KBM-7 (cell line): ENCODE measurements around the gene EYS.
"Not testable (repeated sequence)": the region's sequence is repeated elsewhere in the genome, so short reads cannot be mapped to it uniquely, and the experiment has no call there.

Experiments used
- DNase-seq: peaks from one replicate; pipeline ENCODE4 v3.0.0-alpha.2; 2015
- in situ Hi-C: fragments of 300-500 bp; cut with MboI; formaldehyde crosslinking; loops from 2 replicates; pipeline ENCODE4 v1.14.3; 2020; ENCODE audit warnings: low sequenced_read_pairs, low pct_unique_long_range_greater_than_20kb, mixed read lengths

EYS gene

GRCh38 chr6:63750400-63750799, 1956.6 kb downstream of the EYS start:
- in situ Hi-C loops = no loop called here
- no peak for DNase-seq

GRCh38 chr6:63745784-63746183, 1961.2 kb downstream of the EYS start:
- DNase-seq = no peak
- in situ Hi-C loops = no loop called here

DNA sequence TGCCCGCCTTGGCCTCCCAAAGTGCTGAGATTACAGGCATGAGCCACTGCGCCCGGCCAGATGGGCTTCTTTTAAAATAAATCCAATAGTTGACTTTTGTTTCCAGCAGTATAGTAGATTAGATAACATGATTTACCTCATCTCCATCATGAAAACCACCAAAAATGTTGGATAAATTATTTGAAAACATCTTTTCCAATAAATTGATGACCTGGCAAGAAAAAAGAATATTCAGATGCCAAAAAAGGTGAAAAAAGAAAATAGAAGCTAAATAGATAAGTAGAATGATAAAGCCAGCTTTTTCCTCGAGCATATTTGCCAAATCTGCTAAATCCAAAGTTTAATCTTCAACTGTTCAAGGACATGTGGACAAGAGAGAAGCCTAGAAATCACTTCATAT, 1962.2 kb downstream of the EYS start:
- DNase-seq = no peak
- in situ Hi-C loops = no loop called here

DNA sequence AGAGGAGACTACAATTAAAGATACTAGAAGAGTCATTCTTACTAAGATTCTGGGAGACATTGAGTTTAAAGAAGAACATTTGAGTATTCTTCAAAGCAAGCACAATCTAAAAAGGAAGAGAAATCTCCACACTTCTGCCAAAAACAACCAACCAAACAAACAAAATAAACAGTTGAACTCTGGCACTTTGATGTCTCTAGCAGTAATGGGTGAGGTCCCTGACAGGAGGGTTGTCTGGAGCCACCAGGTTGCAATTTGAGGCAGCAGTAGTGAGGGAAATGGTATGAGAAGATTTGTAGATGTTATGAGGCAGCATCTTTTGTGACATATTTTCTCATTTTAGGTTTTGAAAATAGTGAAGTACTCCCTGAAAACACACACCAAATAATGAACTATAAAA, 1963.3 kb downstream of the EYS start:
- DNase-seq = no peak
- in situ Hi-C loops = no loop called here

- no peak for DNase-seq
- in situ Hi-C loops = no loop called here
Observed at GRCh38 chr6:63742060-63742459, 1965.0 kb downstream of the EYS start.

DNA sequence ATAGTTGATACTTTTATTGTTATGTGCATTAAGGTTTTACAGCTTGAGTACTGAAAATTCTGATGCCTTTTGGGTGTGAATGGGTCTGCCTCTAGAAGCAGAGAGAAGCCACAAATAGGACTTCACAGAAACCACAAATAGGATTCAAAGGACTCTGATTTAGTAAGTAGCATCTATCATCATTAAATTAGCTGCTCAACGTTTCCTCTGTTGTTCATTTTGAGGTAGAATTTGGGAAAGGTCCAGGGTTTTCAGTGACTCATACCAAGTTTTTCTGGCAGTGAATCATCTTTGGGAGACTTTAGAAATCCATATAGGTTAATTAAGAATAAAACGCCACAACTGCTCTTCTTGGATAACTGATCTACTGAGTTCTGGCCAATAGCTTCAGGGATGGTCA, 1966.3 kb downstream of the EYS start:
- DNase-seq = no peak
- in situ Hi-C loops = no loop called here

DNA sequence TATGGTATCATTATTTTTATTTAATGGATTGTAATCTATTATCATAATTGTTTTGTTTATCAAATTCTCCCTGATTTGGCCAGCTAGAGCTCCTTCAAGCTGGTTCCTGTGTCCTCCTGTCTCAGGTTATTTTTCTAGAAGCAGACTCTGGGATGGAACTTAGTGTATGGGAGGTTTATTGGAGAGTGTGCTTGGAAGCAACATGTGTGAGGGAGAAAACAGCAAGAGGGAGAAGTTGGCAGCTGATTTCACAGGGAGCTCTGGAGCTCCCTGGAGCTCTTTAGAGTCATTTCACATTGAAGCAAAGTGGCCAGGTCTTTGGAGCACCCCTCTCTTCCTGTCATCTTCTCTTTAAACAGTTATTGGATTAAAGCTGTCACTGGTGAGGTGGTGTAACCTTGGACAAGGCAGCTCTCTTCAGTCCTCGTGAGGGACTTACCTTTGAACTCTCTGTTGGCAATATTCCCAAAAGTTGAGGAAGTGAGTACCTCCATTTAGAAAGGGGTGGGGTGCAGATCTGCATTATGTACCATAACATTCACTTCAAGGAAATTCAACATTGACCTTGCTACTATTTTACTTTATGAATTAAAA, 1967.8 kb downstream of the EYS start:
- in situ Hi-C loops = no loop called here
- no peak for DNase-seq

- in situ Hi-C loops, DNase-seq: not testable (repeated sequence)
Observed at GRCh38 chr6:63738190-63738589, 1968.8 kb downstream of the EYS start.

DNA sequence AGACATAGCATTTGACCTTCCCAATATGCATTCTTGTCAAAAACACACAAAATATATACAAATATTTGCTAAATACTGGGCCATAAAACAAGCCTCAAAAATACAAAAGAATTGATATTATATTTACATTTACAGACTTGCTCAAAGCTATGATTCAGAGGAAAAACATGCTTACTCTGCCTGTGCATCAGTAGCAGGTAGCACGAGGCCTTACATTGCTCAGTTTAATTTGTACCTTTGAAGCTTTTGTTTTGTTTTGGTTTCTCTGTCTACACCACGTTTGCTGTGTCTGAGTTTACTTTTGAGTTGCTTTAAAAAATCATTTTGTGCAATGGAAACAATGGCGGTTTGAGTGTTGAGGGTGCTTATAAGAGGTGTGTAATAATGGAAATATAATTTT, 1972.1 kb downstream of the EYS start:
- DNase-seq = no peak
- in situ Hi-C loops = no loop called here

- no peak for DNase-seq
Observed at GRCh38 chr6:63732336-63732735, 1974.7 kb downstream of the EYS start.

DNA sequence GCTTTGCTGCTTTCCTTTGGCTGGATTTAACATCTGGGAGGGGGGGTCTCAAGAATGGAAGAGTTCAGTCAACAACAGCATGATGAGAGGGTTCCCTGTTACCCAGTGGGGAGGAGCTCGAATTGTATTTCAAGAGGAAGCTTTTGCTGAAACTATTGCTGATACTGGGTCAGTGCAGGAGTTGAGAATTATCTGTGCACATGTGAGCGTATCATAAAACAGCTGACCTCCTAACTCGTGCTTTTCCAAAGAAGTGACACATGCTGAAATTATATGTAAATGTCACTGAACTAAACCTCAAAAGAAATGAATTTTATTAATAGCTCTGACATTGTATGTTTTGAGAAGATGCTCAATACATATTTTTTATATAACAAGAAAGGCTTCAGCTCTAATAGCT, 1975.1 kb downstream of the EYS start:
- DNase-seq = no peak
- in situ Hi-C loops = no loop called here

More at GRCh38 chr6:63732336-63732735, 1974.7 kb downstream of the EYS start:
- in situ Hi-C loops = no loop called here

- no peak for DNase-seq
- in situ Hi-C loops = no loop called here
Observed at GRCh38 chr6:63730311-63730710, 1976.7 kb downstream of the EYS start.

DNA sequence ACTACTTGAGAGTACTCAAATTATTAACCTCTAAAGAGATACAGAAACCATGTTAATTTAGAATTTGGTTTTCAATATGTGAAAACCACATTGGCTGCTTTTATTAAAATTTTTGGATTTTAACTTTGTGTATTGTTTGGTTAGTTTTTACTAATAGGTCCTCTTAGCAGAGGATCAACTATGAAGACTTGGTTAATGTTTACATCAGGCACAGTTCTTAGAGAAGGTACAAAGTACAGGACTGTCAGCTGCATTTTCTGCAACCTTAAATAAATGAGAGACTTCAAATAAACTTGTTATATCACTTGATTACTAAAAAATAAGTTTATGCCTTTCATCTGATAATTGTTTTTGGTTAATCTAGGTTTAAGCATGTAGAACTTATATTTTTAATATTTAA, 1982.3 kb downstream of the EYS start:
- DNase-seq = no peak
- in situ Hi-C loops = no loop called here

GRCh38 chr6:63721181-63721580, 1985.8 kb downstream of the EYS start:
- in situ Hi-C loops = no loop called here
- DNase-seq = no peak

- in situ Hi-C loops = no loop called here
- DNase-seq = no peak
Observed at GRCh38 chr6:63716169-63716568, 1990.9 kb downstream of the EYS start.

DNA sequence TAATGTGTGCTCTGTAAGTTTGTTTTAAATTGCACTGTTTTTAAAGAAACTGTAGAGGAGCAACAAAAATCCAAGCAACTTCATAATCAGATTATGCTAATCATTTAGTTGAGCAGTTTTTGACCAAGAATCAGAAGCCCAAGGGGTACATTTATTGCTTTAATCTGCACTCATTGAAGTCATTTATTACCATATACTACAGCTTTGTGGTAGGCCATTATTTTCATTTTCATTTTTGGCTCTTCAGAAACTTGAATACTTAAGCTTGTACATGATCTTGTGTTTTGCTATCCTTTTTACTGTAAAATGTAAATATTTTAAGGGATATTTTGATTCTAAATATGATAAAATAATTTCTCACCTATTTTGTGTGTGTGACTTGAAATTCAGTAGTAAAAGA, 1992.9 kb downstream of the EYS start:
- no peak for DNase-seq
- in situ Hi-C loops = no loop called here

DNA sequence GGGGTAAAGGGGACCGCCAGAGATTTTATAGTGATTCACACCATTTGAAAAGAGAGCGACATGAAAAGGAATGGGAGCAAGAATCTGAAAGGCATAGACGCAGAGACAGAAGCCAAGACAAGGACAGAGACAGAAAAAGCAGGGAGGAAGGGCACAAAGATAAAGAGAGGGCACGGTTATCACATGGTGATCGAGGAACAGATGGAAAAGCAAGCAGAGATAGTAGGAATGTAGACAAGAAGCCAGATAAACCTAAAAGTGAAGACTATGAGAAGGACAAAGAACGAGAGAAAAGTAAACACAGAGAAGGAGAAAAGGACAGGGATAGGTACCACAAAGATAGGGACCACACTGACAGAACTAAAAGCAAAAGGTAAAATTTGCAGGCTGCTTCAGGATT, 1993.7 kb downstream of the EYS start:
- DNase-seq = no peak
- in situ Hi-C loops = no loop called here

GRCh38 chr6:63709148-63709547, 1997.9 kb downstream of the EYS start:
- in situ Hi-C loops = no loop called here
- no peak for DNase-seq

- no peak for DNase-seq
- in situ Hi-C loops = no loop called here
Observed at GRCh38 chr6:63708631-63709030, 1998.4 kb downstream of the EYS start.

- in situ Hi-C loops = no loop called here
Observed at GRCh38 chr6:63706630-63707029, 2000.4 kb downstream of the EYS start.

DNA sequence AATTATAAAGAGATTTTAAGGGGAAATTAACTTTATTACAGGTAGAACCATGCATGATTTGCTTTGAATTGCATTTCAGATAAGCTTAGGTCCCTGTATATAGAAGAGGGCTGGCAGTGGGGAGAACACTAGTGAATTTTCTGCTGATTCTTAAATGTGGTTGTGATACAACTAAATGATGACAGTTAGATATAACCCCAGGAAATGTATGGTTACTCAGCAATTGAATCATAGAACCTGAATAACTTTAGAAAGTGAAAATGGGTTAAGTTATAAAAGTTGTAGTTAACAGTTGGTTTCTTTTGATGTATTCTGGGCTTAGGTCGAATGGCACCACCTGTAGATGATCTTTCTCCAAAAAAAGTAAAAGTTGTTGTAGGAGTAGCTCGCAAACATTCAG, 2001.3 kb downstream of the EYS start:
- no peak for DNase-seq
- in situ Hi-C loops = no loop called here

More at GRCh38 chr6:63706630-63707029, 2000.4 kb downstream of the EYS start:
- DNase-seq = no peak

GRCh38 chr6:63690221-63690620, 2016.8 kb downstream of the EYS start:
- in situ Hi-C loops = no loop called here

More at GRCh38 chr6:63690221-63690620, 2016.8 kb downstream of the EYS start:
- DNase-seq = no peak
